OCI-LY1 (cell line): ENCODE measurements around the gene MAGI1.

ENCODE experiments used
- H2AFZ ChIP-seq: fragments of 200-600 bp; sonication (generic), shearing (Covaris generic); 2 replicates; pipeline ENCODE4 v1.6.0; 2014; ENCODE audit warnings: antibody characterized with exemption, mild to moderate bottlenecking, low read length
- H3F3A ChIP-seq: fragments of 200-600 bp; sonication (generic), shearing (Covaris generic); 2 replicates; pipeline ENCODE4 v1.6.0; 2014; ENCODE audit warnings: mild to moderate bottlenecking, antibody characterized with exemption, low read length, moderate library complexity; ENCODE audit not compliant: insufficient read depth
- H3K27ac ChIP-seq: fragments of 200-600 bp; sonication (generic); 2 replicates; pipeline ENCODE4 v1.5.1; 2014; ENCODE audit warnings: low read length, mixed run types, mild to moderate bottlenecking, low read depth; ENCODE audit not compliant: poor library complexity, severe bottlenecking
- H3K27me3 ChIP-seq: fragments of 200-600 bp; sonication (generic); 2 replicates; pipeline ENCODE4 v1.6.0; 2014; ENCODE audit warnings: antibody characterized with exemption, mild to moderate bottlenecking, low read length, moderate library complexity; ENCODE audit not compliant: insufficient read depth
- H3K36me3 ChIP-seq: fragments of 200-600 bp; sonication (generic); 2 replicates; pipeline ENCODE4 v1.6.1; 2014; ENCODE audit warnings: mild to moderate bottlenecking, antibody characterized with exemption, low read length, moderate library complexity, mixed read lengths; ENCODE audit not compliant: insufficient read depth
- H3K4me1 ChIP-seq: fragments of 200-600 bp; sonication (generic); 2 replicates; pipeline ENCODE4 v1.5.1; 2014; ENCODE audit warnings: mild to moderate bottlenecking, low read length, moderate library complexity; ENCODE audit not compliant: insufficient read depth, severe bottlenecking
- H3K4me2 ChIP-seq: fragments of 200-600 bp; sonication (generic), shearing (Covaris generic); 2 replicates; pipeline ENCODE4 v1.6.1; 2014; ENCODE audit warnings: low read length
- H3K4me3 ChIP-seq: fragments of 200-600 bp; sonication (generic); 2 replicates; pipeline ENCODE4 v1.5.1; 2014; ENCODE audit warnings: low read length, low read depth, mild to moderate bottlenecking, mixed read lengths; ENCODE audit not compliant: poor library complexity, severe bottlenecking
- H3K79me2 ChIP-seq: fragments of 200-600 bp; shearing (Covaris generic); 2 replicates; pipeline ENCODE4 v1.6.1; 2016; ENCODE audit warnings: mixed run types, low read length, mixed read lengths; ENCODE audit not compliant: insufficient read depth
- H3K9ac ChIP-seq: fragments of 200-600 bp; sonication (generic), shearing (Covaris generic); 2 replicates; pipeline ENCODE4 v1.6.1; 2014; ENCODE audit warnings: mild to moderate bottlenecking, low read length, mixed read lengths
- H3K9me2 ChIP-seq: fragments of 200-600 bp; sonication (generic), shearing (Covaris generic); 2 replicates; pipeline ENCODE4 v1.6.1; 2014; ENCODE audit warnings: low read depth, mild to moderate bottlenecking, low read length, mixed read lengths
- H3K9me3 ChIP-seq: fragments of 200-600 bp; shearing (Covaris generic); 2 replicates; pipeline ENCODE4 v1.6.1; 2014; ENCODE audit warnings: low read length, mixed read lengths
- H4K20me1 ChIP-seq: fragments of 200-600 bp; sonication (generic), shearing (Covaris generic); 2 replicates; pipeline ENCODE4 v1.6.0; 2016; ENCODE audit warnings: mild to moderate bottlenecking, low read length; ENCODE audit not compliant: insufficient read depth
- CTCF ChIP-seq: fragments of 200-600 bp; sonication (generic), shearing (Covaris generic); IDR thresholded peaks from 2 replicates; pipeline ENCODE4 v1.5.1; 2017; ENCODE audit warnings: mild to moderate bottlenecking, antibody characterized with exemption, low read length, moderate library complexity, mixed read lengths
- EZH2 ChIP-seq: fragments of 200-600 bp; sonication (generic), shearing (Covaris generic); IDR thresholded peaks from 2 replicates; pipeline ENCODE4 v1.8.0; 2017; ENCODE audit warnings: borderline replicate concordance, mixed run types, mild to moderate bottlenecking, antibody characterized with exemption, low read length, moderate library complexity, mixed read lengths

Gene MAGI1

DNA sequence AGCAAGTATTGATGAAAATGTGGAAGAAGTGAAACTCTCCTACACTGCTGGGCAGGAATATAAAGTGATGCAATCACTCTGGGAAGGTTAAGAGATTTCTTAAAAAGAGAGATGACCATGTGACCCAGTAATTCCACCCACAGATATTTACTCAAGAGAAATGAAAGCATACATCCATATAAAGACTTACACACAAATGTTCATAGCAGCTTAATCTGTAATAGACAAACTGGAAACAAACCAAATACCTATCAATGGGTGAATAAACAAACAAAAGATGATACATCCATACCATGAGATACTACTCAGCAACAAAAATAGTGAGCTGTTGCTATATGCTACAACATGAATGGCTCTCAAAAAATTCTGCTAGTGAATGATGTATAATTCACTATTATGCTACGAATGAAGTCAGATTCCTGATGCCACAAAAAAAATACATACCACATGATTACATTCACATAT is 463.3 kb downstream of the MAGI1 start:
- Histone ChIP-seq H3K4me2 (no peak overlapping the region), H3K9me3 (no peaks in the 10 kb centered on the region), H3K79me2 (no peaks in the 10 kb centered on the region), H3K9ac (no peak overlapping the region), H3K4me3 (no peak overlapping the region), H3K9me2 (no peaks in the 10 kb centered on the region), H3K27me3 (no peaks in the 10 kb centered on the region), H3K27ac (no peak overlapping the region), H3K36me3 (no peaks in the 10 kb centered on the region), H3K4me1 (no peaks in the 10 kb centered on the region), H4K20me1 (no peaks in the 10 kb centered on the region), H3F3A (no peaks in the 10 kb centered on the region), H2AFZ (no peak overlapping the region)
- no peak for TF ChIP-seq CTCF
- no peak for TF ChIP-seq EZH2

DNA sequence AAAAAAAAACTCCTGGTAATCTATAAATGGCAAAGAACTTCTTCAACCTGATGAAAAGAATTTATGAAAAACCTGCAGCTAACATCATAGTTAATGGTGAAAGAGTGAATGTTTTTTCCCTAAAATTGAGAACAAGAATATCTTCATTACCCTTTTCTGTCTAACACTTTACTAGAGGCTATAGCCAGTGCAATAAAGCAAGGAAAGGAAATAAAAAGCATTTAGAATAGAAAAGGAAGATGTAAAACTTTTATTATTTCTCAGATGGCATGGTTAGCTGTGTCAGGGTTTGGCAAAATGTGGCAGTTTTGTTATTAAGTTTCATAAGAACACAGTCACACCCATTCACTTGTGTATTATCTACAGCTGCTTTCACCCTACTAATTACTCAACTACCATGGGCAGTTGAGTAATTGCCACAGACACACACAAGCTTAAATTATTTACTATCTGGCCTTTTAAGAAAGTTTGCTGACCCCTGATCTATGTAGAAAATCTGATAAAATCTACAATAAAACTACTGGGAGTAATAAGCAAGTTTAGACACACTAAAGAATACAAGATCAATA is 465.1 kb downstream of the MAGI1 start:
- no peak for TF ChIP-seq EZH2
- TF ChIP-seq CTCF: no peak
- no peaks in the 10 kb centered on the region for H3K79me2 ChIP-seq
- no peak overlapping the region for H3K4me3 ChIP-seq
- H3K27ac ChIP-seq: no peak overlapping the region
- H3K36me3 ChIP-seq: no peaks in the 10 kb centered on the region
- no peaks in the 10 kb centered on the region for H4K20me1 ChIP-seq
- H3K9ac ChIP-seq: no peak overlapping the region
- no peak overlapping the region for H3K4me2 ChIP-seq
- H3K9me3 ChIP-seq: no peaks in the 10 kb centered on the region
- no peaks in the 10 kb centered on the region for H3K27me3 ChIP-seq
- no peaks in the 10 kb centered on the region for H3F3A ChIP-seq
- H2AFZ ChIP-seq: no peak overlapping the region
- no peaks in the 10 kb centered on the region for H3K9me2 ChIP-seq
- no peaks in the 10 kb centered on the region for H3K4me1 ChIP-seq

DNA sequence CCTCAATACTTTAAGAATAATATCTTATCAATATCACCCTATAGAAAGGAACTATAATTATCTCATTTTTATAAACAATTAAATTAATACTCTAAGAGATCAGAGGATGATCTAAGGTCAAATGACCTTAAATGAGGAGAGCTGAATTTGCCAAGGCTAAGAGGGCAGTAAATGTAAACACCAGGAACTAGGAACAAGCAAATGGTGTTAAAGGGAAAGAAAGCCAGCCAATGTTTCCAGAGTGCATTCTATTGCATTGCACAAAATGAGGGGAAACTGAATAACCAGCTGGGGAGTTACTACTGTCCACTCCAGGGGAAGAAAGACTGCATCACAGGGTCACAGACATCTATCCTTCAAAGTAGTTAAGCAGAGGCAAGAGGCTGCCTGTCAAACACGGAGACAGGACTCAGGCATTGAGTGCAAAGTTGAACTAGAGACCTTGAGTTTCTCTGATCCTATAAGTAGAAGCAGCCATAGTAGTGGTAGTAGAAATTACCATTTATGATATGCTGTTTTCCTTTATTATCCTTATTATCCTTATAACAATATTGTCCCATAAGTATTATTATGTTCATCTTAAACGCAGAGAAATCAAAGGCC is 466.4 kb downstream of the MAGI1 start:
- Histone ChIP-seq H3K79me2 (no peaks in the 10 kb centered on the region), H3K4me3 (no peak overlapping the region), H3K36me3 (no peaks in the 10 kb centered on the region), H3K27ac (no peak overlapping the region), H3K4me1 (no peaks in the 10 kb centered on the region), H3K4me2 (no peak overlapping the region), H3K9ac (no peak overlapping the region), H4K20me1 (no peaks in the 10 kb centered on the region), H3K9me2 (no peaks in the 10 kb centered on the region), H3F3A (no peaks in the 10 kb centered on the region), H3K27me3 (no peaks in the 10 kb centered on the region), H3K9me3 (no peaks in the 10 kb centered on the region), H2AFZ (no peak overlapping the region)
- TF ChIP-seq EZH2 (no peak), CTCF (no peak)
